ENCODE data around the gene LAPTM5.

GRCh38 chr1:30757352-30758120 is at the start of gene LAPTM5:
- TF ChIP-seq CTCF (IDR thresholded peaks at IDR 0.05) (no peak), EZH2 (IDR thresholded peaks at IDR 0.05; ENCODE audit: borderline replicate concordance, insufficient read depth, low read depth, low read length, poor library complexity, severe bottlenecking) (no peak)

Data from B cell (primary cell).